Ectodermal cell (in vitro differentiated cells): ENCODE data around the gene GDPD5.

Experiments used
- H3K27ac ChIP-seq: 2 replicates; pipeline ENCODE4 v1.7.0; 2013; ENCODE audit warnings: mild to moderate bottlenecking, low read depth, low read length; ENCODE audit not compliant: insufficient read depth, poor library complexity, severe bottlenecking
- H3K27me3 ChIP-seq: 2 replicates; pipeline ENCODE4 v1.7.0; 2013; ENCODE audit warnings: mild to moderate bottlenecking, low read length; ENCODE audit not compliant: insufficient read depth, control insufficient read depth, poor library complexity, severe bottlenecking
- H3K36me3 ChIP-seq: one replicate; pipeline ENCODE4 v1.7.0; 2013; ENCODE audit warnings: low read length; ENCODE audit not compliant: control insufficient read depth, insufficient read depth
- H3K4me1 ChIP-seq: one replicate; pipeline ENCODE4 v1.7.0; 2013; ENCODE audit warnings: low read length; ENCODE audit not compliant: control insufficient read depth, insufficient read depth
- H3K4me3 ChIP-seq: 2 replicates; pipeline ENCODE4 v1.7.0; 2013; ENCODE audit warnings: low read depth, low read length, control low read depth; ENCODE audit not compliant: insufficient read depth
- H3K9me3 ChIP-seq: 2 replicates; pipeline ENCODE4 v1.7.0; 2013; ENCODE audit warnings: mild to moderate bottlenecking, low read length, moderate library complexity; ENCODE audit not compliant: control insufficient read depth
- WGBS, 2 experiments: methylation state at CpG; one replicate each; pipeline ENCODE4 v1.1.7; 2013; ENCODE audit warnings: missing lambda C conversion rate in 2 of 2; 5-methylcytosine and 5-hydroxymethylcytosine counted together

The GDPD5 gene

GRCh38 chr11:75565221-75565814 lies 39.6 kb upstream of the GDPD5 start:
- peaks cover 38% of the 10 kb centered on the region for H3K36me3 ChIP-seq
- H3K4me3 ChIP-seq: peak overlapping the region; percentile 81
- H3K27ac ChIP-seq: peak overlapping the region; percentile 53
- H3K27me3 ChIP-seq: no peaks in the 10 kb centered on the region
- 37 to 46% methylated on average over 5 of the region's 5 CpGs for WGBS, 2 experiments
- no peaks in the 10 kb centered on the region for H3K9me3 ChIP-seq
- H3K4me1 ChIP-seq: peaks cover 40% of the 10 kb centered on the region

GRCh38 chr11:75563978-75564552 lies 38.3 kb upstream of the GDPD5 start:
- Histone ChIP-seq H3K27me3 (no peaks in the 10 kb centered on the region), H3K27ac (peak overlapping the region; percentile 99), H3K36me3 (peaks cover 28% of the 10 kb centered on the region), H3K9me3 (no peaks in the 10 kb centered on the region), H3K4me3 (peak overlapping the region; percentile 81), H3K4me1 (peaks cover 52% of the 10 kb centered on the region)
- WGBS, 2 experiments: 5% methylated on average over 9 of the region's 9 CpGs

DNA sequence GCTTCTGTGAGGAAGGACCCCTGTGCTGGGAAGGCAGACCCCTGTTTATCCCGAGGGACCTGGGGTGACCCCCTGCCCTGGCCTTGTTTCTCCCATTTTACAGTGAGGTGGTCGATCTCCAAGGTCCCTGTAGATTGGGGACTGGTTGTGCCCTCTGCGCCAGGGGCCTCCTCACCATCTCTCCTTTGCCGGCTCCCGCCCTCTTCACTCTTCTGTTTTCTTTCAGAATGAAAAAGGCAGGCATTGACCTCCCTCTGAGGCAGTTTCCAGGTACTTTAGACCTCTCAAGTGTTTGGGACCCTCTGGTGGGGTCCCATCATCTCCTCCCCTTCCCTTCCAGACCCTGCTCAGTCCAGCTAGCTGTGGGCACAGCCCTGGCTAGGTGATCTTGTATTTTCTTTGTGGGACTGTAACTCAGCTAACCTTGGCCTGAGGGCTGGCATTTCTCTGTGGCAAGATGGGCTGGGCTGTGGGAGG lies 37.8 kb upstream of the GDPD5 start:
- H3K36me3 ChIP-seq: peaks cover 23% of the 10 kb centered on the region
- H3K9me3 ChIP-seq: no peaks in the 10 kb centered on the region
- peak overlapping the region; percentile 81 for H3K4me3 ChIP-seq
- no peaks in the 10 kb centered on the region for H3K27me3 ChIP-seq
- peaks cover 57% of the 10 kb centered on the region for H3K4me1 ChIP-seq
- H3K27ac ChIP-seq: peak overlapping the region; percentile 99
- 3% methylated on average over 5 of the region's 5 CpGs for WGBS, 2 experiments

- H3K36me3 ChIP-seq: peaks cover 17% of the 10 kb centered on the region
- WGBS, 2 experiments: 0 to 1% methylated on average over 16 of the region's 16 CpGs
- peaks cover 60% of the 10 kb centered on the region for H3K4me1 ChIP-seq
- peak overlapping the region; percentile 81 for H3K4me3 ChIP-seq
- no peaks in the 10 kb centered on the region for H3K27me3 ChIP-seq
- H3K27ac ChIP-seq: peak overlapping the region; percentile 99
- H3K9me3 ChIP-seq: no peaks in the 10 kb centered on the region
Observed at GRCh38 chr11:75562836-75563484, 37.2 kb upstream of the GDPD5 start.

DNA sequence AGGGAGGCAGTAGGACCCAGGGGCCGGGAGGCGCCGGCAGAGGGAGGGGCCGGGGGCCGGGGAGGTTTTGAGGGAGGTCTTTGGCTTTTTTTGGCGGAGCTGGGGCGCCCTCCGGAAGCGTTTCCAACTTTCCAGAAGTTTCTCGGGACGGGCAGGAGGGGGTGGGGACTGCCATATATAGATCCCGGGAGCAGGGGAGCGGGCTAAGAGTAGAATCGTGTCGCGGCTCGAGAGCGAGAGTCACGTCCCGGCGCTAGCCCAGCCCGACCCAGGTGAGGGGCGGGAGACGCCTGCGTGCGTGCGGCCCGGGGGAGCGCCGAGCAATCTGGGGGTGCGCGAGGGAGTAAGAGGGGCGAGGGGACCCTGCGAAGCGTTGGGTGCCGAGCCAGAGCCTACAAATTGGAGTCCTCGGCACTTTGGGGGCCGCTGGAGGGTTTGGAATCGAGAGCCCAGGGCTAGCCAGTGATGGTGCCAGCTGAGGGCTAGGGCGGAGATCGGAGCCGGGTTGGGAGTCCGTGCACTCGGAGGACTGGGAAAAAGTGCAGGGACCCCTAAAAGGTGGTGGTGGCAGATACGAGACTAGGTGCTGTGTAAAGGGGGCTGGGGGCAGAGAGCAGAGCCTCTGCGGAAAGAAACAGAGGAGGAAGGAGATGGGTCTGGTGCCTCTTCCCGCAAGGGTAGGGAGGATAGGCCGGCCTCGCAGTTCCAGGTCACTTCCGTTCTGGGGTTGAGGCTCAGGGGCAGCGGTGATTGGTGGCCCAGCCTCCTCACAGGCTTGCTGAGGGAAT lies 36.5 kb upstream of the GDPD5 start, which contains the start of gene SERPINH1:
Gene SERPINH1 (plus strand): TSS at position 206 of the 788 bp plus-strand sequence. CDS start 4,097 bp downstream, outside the sequence.
- Histone ChIP-seq H3K27ac (peak within 1 kb of the TSS; percentile 99), H3K9me3 (no peaks in the 10 kb centered on the region), H3K4me3 (peak within 1 kb of the TSS; percentile 81), H3K27me3 (no peaks in the 10 kb centered on the region), H3K36me3 (peaks cover 10% of the 10 kb centered on the region), H3K4me1 (peaks cover 62% of the 10 kb centered on the region)
- WGBS, 2 experiments: 1% methylated on average over 51 of the region's 51 CpGs

DNA sequence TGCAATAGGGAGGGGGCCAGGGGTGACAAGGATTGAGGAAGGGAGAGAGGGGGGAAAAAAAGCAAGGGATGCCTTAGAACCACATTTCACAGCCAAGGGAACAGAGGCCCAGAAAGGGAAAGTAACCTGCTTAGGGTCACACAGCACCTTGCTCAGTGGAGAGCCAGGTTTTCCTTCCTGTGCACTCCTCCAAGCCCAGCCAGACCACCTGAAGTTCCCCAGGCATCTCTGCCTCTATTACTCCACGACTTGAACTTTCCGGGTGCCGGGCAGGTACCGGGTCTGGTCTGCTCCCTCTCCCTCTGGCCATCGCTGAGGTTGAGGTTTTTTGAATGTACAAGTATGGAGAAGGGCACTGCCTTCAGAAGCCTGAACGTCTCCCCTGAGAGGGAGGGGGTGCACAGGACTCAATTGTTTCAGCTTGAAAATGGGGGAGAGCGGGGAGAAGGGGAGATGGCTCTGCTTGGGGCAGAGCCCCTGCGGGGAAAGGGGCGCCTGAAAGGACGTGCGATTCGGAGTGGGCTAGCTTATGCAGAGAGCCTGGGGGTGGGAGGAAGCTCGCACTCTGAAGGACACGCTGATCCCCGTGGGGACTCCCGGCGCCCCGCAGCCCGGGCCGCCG lies 35.8 kb upstream of the GDPD5 start:
- 16% methylated on average over 21 of the region's 21 CpGs for WGBS, 2 experiments
- no peaks in the 10 kb centered on the region for H3K9me3 ChIP-seq
- H3K27me3 ChIP-seq: no peaks in the 10 kb centered on the region
- peaks cover 64% of the 10 kb centered on the region for H3K4me1 ChIP-seq
- H3K4me3 ChIP-seq: peak overlapping the region; percentile 81
- peak overlapping the region; percentile 99 for H3K27ac ChIP-seq
- H3K36me3 ChIP-seq: peaks cover 3% of the 10 kb centered on the region

DNA sequence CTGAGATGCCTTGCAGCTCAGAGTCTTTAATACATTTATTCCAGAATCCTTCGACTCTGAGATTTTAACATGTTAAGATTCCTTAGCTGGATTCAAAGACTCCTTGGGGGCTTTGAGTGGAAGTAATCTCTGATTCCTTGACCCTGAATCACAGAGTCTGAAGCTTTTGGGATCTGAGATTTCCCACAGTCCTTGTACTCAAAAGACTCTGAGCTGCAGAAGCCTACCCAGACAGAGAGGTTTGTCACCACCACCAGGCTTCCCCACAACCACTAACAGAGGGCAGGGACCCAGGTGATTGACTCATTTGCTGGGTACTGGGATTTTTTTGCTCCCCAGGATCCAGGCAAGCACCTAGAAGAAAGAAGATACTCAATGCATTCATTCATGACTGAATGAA lies 34.9 kb upstream of the GDPD5 start:
- Histone ChIP-seq H3K27me3 (no peaks in the 10 kb centered on the region), H3K4me3 (no peak overlapping the region), H3K4me1 (peaks cover 57% of the 10 kb centered on the region), H3K9me3 (no peaks in the 10 kb centered on the region), H3K36me3 (no peaks in the 10 kb centered on the region), H3K27ac (no peak overlapping the region)
- 89 to 100% methylated on average over 1 of the region's 1 CpG for WGBS, 2 experiments

- H3K27ac ChIP-seq: peak overlapping the region; percentile 30
Observed at GRCh38 chr11:75558939-75559843, 33.5 kb upstream of the GDPD5 start.

More at GRCh38 chr11:75558939-75559843, 33.5 kb upstream of the GDPD5 start:
- no peak overlapping the region for H3K4me3 ChIP-seq
- H3K36me3 ChIP-seq: no peaks in the 10 kb centered on the region
- H3K9me3 ChIP-seq: no peaks in the 10 kb centered on the region
- no peaks in the 10 kb centered on the region for H3K27me3 ChIP-seq
- WGBS, 2 experiments: 49 to 51% methylated on average over 8 of the region's 8 CpGs
- peaks cover 43% of the 10 kb centered on the region for H3K4me1 ChIP-seq
